Epithelial cell of esophagus (primary cell): ENCODE results near the gene DLGAP5.

Experiments used
- DNase-seq: peaks from one replicate; pipeline ENCODE4 v3.0.0; 2010; ENCODE audit warnings: low read depth
- H3K4me3 ChIP-seq: 2 replicates; pipeline ENCODE4 v1.5.1; 2011; ENCODE audit warnings: mild to moderate bottlenecking, low read length, control low read depth
- TF ChIP-seq, protein P1 (sequence below): IDR thresholded peaks from 2 replicates; pipeline ENCODE4 v1.5.1; 2011; ENCODE audit warnings: low read depth, mild to moderate bottlenecking, low read length, control low read depth, inconsistent platforms; ENCODE audit not compliant: insufficient read depth; ENCODE audit errors: missing control alignments

DLGAP5 gene, protein sequence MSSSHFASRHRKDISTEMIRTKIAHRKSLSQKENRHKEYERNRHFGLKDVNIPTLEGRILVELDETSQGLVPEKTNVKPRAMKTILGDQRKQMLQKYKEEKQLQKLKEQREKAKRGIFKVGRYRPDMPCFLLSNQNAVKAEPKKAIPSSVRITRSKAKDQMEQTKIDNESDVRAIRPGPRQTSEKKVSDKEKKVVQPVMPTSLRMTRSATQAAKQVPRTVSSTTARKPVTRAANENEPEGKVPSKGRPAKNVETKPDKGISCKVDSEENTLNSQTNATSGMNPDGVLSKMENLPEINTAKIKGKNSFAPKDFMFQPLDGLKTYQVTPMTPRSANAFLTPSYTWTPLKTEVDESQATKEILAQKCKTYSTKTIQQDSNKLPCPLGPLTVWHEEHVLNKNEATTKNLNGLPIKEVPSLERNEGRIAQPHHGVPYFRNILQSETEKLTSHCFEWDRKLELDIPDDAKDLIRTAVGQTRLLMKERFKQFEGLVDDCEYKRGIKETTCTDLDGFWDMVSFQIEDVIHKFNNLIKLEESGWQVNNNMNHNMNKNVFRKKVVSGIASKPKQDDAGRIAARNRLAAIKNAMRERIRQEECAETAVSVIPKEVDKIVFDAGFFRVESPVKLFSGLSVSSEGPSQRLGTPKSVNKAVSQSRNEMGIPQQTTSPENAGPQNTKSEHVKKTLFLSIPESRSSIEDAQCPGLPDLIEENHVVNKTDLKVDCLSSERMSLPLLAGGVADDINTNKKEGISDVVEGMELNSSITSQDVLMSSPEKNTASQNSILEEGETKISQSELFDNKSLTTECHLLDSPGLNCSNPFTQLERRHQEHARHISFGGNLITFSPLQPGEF

DNA sequence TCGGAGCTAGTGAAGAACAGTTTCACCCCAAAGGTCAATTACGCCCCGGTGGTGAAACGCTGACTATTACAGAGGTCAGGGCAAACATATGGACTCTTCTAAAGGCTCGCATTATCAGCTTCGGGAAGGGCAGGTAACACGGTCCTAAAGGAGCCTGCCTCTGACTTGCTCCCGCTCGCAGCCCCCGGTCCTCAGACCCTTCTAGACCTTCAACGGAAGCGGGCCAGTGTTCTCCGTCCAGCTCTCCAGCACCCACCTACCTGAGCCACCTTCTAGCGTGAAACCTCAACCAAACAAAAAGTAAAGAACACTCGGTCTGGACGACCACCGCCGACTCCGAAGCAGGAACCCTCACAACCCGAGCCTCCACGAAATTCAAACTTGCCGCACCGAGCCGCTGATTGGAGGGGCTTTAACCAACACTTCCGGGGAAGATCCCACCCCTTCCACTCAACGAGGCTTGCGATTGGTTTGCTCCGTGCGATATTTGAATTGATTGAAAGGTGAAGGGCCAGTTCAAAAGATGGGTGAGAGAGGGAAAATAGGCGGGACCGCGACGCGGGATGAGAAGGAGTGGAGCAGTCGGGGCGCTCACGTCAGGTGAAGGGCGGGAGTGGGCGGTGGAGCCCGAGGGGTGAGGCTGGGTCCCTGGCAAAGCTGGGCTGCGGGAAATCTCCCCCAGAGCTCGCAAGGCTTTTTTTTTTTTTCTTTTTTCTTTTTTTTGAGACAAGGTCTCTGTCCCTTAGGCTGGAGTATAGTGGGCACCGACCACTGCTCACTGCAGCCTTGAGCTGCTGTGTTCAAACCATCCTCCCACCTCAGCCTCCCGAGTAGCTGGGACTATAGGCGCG lies at the start of gene DLGAP5:
Gene DLGAP5 (minus strand): TSS at position 383 of the 851 bp plus-strand sequence. CDS start 2,406 bp downstream, outside the sequence.
- TF ChIP-seq, protein P1, sequence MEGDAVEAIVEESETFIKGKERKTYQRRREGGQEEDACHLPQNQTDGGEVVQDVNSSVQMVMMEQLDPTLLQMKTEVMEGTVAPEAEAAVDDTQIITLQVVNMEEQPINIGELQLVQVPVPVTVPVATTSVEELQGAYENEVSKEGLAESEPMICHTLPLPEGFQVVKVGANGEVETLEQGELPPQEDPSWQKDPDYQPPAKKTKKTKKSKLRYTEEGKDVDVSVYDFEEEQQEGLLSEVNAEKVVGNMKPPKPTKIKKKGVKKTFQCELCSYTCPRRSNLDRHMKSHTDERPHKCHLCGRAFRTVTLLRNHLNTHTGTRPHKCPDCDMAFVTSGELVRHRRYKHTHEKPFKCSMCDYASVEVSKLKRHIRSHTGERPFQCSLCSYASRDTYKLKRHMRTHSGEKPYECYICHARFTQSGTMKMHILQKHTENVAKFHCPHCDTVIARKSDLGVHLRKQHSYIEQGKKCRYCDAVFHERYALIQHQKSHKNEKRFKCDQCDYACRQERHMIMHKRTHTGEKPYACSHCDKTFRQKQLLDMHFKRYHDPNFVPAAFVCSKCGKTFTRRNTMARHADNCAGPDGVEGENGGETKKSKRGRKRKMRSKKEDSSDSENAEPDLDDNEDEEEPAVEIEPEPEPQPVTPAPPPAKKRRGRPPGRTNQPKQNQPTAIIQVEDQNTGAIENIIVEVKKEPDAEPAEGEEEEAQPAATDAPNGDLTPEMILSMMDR = no peak

DNA sequence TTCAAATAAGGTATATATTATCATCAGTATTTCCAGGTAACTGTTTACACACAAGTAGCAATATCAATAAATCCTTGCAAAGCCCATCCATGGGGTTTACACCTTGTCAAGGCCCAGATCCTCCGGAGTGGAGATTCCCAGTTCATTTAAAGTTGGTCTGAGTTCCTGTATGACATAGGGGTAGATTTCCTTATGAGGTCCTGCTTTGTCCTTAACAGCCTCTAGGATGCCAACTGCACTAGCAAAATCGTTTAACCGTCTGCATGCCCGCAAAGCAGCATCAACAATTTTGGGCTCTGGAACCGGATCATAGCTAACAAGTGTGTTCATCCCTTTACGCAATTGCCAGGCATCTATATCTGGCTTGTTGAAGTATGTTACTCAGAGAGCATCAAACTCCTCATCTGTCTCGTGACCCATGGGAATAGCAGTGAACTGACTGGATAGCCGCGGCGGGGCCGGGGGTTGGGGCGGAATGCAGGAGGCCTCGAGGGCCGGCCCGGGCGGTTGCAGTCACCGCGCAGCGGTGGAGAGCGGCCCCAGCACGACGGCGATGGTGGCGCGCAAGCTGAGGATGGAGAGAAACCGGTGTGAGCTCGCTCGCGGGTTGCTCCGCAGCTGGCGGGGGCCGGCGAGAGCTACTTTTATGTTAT lies 49.3 kb upstream of the DLGAP5 start:
- no peak overlapping the region for H3K4me3 ChIP-seq
- DNase-seq = peak; percentile 42
- TF ChIP-seq, protein P1 = no peak

More for the DNA sequence above, at the start of gene DLGAP5:
- H3K4me3 ChIP-seq = peak within 1 kb of the TSS; percentile 95
- peak; percentile 98 for DNase-seq

DNA sequence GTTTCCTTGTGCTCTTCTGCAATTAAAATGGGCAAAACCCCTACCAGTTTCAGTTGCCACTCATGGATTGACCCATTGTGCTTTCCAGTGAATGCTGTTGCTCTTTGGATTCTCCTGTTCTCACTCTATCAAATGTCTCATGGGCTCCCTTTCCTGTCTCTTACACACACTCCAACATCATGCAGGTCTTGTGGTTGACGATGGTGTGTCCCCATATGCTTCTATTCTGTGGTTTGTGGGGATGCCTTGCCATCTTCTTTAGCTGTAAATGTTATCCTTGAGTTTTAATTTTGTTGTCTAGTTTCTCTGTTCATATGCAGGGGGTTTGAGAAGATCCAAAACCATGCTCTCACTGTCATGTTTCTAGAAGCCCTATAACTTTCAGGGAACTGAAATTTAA lies 47.9 kb upstream of the DLGAP5 start:
- TF ChIP-seq, protein P1 = no peak

DNA sequence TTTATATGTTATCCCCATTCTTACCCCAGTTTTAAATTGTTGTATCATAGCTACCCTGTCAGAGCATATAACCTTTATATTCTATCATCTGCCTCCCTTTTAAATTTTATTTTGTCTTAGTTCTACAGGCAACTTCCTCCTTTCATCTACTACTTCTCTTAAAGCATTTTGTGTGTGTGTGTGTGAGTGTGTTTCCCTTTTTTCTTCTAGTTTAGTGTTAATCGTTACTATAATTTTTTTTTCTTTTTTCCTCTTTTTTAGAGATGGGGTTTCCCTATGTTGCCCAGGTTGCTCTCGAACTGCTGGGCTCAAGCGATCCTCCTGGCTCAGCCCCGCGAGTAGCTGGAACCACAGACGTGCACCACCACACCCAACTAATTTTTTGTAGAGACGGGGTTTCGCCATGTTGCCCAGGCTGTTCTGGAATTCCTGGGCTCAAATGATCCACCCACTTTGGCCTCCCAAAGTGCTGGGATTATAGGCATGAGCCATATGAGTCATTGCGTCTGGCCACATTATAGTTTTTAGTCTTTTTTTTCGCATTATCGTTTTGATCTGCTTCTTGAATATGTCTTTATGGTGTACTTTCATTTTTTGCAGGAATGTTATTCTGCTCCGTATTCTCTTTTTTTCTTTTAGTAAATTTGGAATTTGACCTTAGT lies 46.8 kb upstream of the DLGAP5 start:
- TF ChIP-seq, protein P1 = no peak
- DNase-seq = no peak
- H3K4me3 ChIP-seq = no peak overlapping the region

More for the DNA sequence above, 47.9 kb upstream of the DLGAP5 start:
- H3K4me3 ChIP-seq = no peak overlapping the region
- no peak for DNase-seq

DNA sequence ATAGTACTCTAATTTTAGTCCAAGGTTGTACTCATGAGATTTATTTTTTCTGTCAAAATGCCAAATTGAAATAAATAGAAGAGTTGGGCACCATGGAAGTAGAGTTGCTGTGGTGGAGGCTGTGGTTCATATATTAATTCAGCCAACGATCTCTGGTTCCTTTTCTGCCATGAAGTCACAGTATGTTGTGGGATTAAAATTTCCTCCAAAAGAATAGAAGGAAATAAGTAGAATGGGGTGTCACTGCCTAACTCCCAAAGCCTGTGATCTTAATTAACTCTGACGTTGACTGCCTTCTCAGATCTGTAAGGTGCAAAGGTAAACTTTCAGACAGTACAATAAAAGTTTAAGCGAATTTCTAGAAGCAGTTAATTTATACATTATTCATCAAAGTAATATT lies 42.2 kb upstream of the DLGAP5 start:
- DNase-seq = no peak
- H3K4me3 ChIP-seq = no peak overlapping the region
- TF ChIP-seq, protein P1 = no peak
